ENCODE results near the gene LHX6. TPM values are rescaled to one million over a fixed set of nuclear protein-coding genes. Genes with fewer than 3 reads are reported as not detected.
A peak's percentile ranks its signal among the peaks of the same experiment; 100 is the strongest.

Gene LHX6
- total and polyA plus RNA-seq, 2 of the 8 experiments (the other 6 are each of a cell fraction or from before 2014, with no cell fraction given), result 0.92 to 1.2 TPM

- H4K5ac ChIP-seq (ENCODE audit: insufficient read length, low read depth, low read length), result no peak overlapping the region
- no peaks in the 10 kb centered on the region for H3K9me3 ChIP-seq (ENCODE audit: insufficient read depth in 2 of 2, low read depth in 1 of 2, low read length in 1 of 2)
- 0 out of 7 replicates have a peak, but pooled peaks cover 0 to 2% (median 0%) of the 10 kb centered on the region in 4 experiments for H3K27me3 ChIP-seq (replicated peaks in 1 of 4; ENCODE audit: control insufficient read depth in 3 of 4, extremely low read depth in 1 of 4, insufficient read depth in 3 of 4, low read length in 3 of 4)
- H2AK5ac ChIP-seq (ENCODE audit: low read depth, low read length), result no peak overlapping the region
- H3K14ac ChIP-seq (ENCODE audit: insufficient read length), result no peak overlapping the region
- H4K8ac ChIP-seq (ENCODE audit: extremely low read depth, insufficient read depth, low read length), result peak overlapping the region; percentile 82; the same call in 1 of the 2 replicates
- no peaks in the 10 kb centered on the region for H4K20me1 ChIP-seq (replicated peaks in 1 of 2; ENCODE audit: control insufficient read depth in 1 of 2, insufficient read depth in 2 of 2, low read length in 2 of 2)
- no peaks in the 10 kb centered on the region for H3K36me3 ChIP-seq (ENCODE audit: control insufficient read depth in 2 of 4, insufficient read depth in 4 of 4, low read length in 3 of 4)
- H3K23ac ChIP-seq (ENCODE audit: insufficient read length), result no peak overlapping the region
- no peaks in the 10 kb centered on the region for H3K79me1 ChIP-seq (ENCODE audit: low read depth, low read length)
- H4K91ac ChIP-seq (replicated peaks; ENCODE audit: insufficient read length, low read length), result no peak overlapping the region
- POLR2A ChIA-PET (ENCODE audit: partially characterized antibody), result no interaction called here
- no peak overlapping the region for H3K56ac ChIP-seq (replicated peaks; ENCODE audit: insufficient read length, low read depth, low read length)
- no peak for TF ChIP-seq EP300 (IDR thresholded peaks at IDR 0.05; ENCODE audit: borderline replicate concordance in 1 of 2, low read depth in 2 of 2, low read length in 2 of 2)
- TF ChIP-seq CHD2 (IDR thresholded peaks at IDR 0.05; ENCODE audit: low read length), result no peak
- no peak for TF ChIP-seq ASH2L (IDR thresholded peaks at IDR 0.05; ENCODE audit: low read length)
- TF ChIP-seq KDM5A (IDR thresholded peaks at IDR 0.05; ENCODE audit: low read length), result no peak
- no peak for TF ChIP-seq SP4 (IDR thresholded peaks at IDR 0.05; ENCODE audit: low read length)
- no peak for TF ChIP-seq SP2 (IDR thresholded peaks at IDR 0.05; ENCODE audit: low read length)
- no peak for TF ChIP-seq CBX5 (IDR thresholded peaks at IDR 0.05; ENCODE audit: low read depth, low read length)
- no peak for TF ChIP-seq SRF (IDR thresholded peaks at IDR 0.05; ENCODE audit: low read depth, low read length)
- no peak for TF ChIP-seq CBX8 (IDR thresholded peaks at IDR 0.05; ENCODE audit: borderline replicate concordance, low read depth, low read length)
- no peak for TF ChIP-seq PHF8 (conservative IDR thresholded peaks at IDR 0.05; ENCODE audit: low read depth, low read length)
- H3K4me2 ChIP-seq (ENCODE audit: insufficient read depth in 1 of 2, low read depth in 2 of 2, low read length in 2 of 2), result no peak overlapping the region
- no peak overlapping the region for H2BK120ac ChIP-seq (replicated peaks; ENCODE audit: low read depth, low read length)
- no peak for DNase-seq (ENCODE audit: low read depth in 1 of 2, low spot score in 2 of 2)
- FAIRE-seq, result no peak
- H2AFZ ChIP-seq (ENCODE audit: low read length), result no peak overlapping the region
- H2BK12ac ChIP-seq (ENCODE audit: low read depth, low read length), result no peak overlapping the region
- no peaks in the 10 kb centered on the region; a peak in 1 of 7 replicates for H3K4me1 ChIP-seq (replicated peaks in 1 of 4; ENCODE audit: control insufficient read depth in 3 of 4, insufficient read depth in 4 of 4, low read length in 3 of 4)
- H3K4ac ChIP-seq (replicated peaks; ENCODE audit: insufficient read length, low read depth, low read length), result no peak overlapping the region
- H2BK20ac ChIP-seq (ENCODE audit: low read length), result no peak overlapping the region
- H2BK5ac ChIP-seq (ENCODE audit: low read depth, low read length), result no peak overlapping the region
- H3K79me2 ChIP-seq (ENCODE audit: control insufficient read depth in 1 of 2, insufficient read depth in 2 of 2, low read length in 2 of 2), result no peaks in the 10 kb centered on the region
- H3K27ac ChIP-seq (ENCODE audit: low read depth, low read length), result no peak overlapping the region
- H3K4me3 ChIP-seq (ENCODE audit: extremely low read depth in 1 of 4, insufficient read depth in 2 of 4, low read depth in 3 of 4, low read length in 4 of 4), result no peak overlapping the region
- H3K18ac ChIP-seq (ENCODE audit: extremely low read depth, low read length), result no peak overlapping the region
- CTCF ChIA-PET (ENCODE audit: partially characterized antibody), result interaction anchor here (0.6 to 1.3 kb wide), 3 partner anchors 9 to 53 kb away, joined by 3 to 4 read pairs (median 4); no protein-coding TSS in a partner anchor
- no peak overlapping the region for H2BK15ac ChIP-seq (ENCODE audit: low read length)
- H3K9ac ChIP-seq (replicated peaks in 1 of 4; ENCODE audit: extremely low read depth in 1 of 4, low read depth in 3 of 4, low read length in 3 of 4), result no peak overlapping the region
- no peaks in the 10 kb centered on the region for H3K23me2 ChIP-seq (ENCODE audit: low read depth, low read length)
- WGBS, 2 experiments (ENCODE audit: extremely low coverage in 1 of 2, insufficient coverage in 1 of 2, insufficient read length in 1 of 2, insufficient replicate concordance in 2 of 2, low coverage in 1 of 2, low lambda C conversion rate in 2 of 2, missing lambda C conversion rate in 1 of 2), result 95% methylated on average over 2 of the region's 2 CpGs; no CpG with 5 or more reads in 1 of the 2 experiments
Measured at GRCh38 chr9:122179690-122180074, 49.1 kb downstream of the LHX6 start.
